ENCODE data around the gene ADGRB3. TPM values are rescaled to one million over a fixed set of nuclear protein-coding genes. Genes with fewer than 3 reads are reported as not detected.

ADGRB3 gene
- total RNA-seq, 4 donors from 2014 or later = 3.9 to 9.8 (median 7.2) TPM

DNA sequence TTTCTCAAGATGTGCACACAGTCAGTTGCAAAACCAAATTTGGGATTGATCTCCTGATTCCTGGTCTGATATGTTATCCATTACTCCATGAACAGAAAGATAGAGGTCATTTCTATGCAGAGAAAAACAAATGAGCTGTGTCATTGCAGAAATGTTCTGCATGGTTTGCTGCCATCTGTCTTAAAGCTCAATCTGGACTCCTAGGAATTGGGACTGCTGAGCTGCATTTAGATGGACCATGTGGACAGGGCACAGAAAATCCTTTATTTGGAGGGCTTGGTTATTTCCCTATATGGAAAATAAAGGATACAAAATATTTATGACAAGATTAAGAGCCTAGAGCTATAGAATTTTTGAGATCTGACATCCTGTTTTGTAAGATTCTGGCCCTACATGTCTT lies 91.3 kb downstream of the ADGRB3 start:
- no peaks in the 10 kb centered on the region for H3K36me3 ChIP-seq
- no peak for ATAC-seq
- TF ChIP-seq EP300 (IDR thresholded peaks at IDR 0.05) (no peak), POLR2AphosphoS5 (IDR thresholded peaks at IDR 0.05) (no peak), POLR2A (IDR thresholded peaks at IDR 0.05) (no peak)
- TF ChIP-seq, protein P1, sequence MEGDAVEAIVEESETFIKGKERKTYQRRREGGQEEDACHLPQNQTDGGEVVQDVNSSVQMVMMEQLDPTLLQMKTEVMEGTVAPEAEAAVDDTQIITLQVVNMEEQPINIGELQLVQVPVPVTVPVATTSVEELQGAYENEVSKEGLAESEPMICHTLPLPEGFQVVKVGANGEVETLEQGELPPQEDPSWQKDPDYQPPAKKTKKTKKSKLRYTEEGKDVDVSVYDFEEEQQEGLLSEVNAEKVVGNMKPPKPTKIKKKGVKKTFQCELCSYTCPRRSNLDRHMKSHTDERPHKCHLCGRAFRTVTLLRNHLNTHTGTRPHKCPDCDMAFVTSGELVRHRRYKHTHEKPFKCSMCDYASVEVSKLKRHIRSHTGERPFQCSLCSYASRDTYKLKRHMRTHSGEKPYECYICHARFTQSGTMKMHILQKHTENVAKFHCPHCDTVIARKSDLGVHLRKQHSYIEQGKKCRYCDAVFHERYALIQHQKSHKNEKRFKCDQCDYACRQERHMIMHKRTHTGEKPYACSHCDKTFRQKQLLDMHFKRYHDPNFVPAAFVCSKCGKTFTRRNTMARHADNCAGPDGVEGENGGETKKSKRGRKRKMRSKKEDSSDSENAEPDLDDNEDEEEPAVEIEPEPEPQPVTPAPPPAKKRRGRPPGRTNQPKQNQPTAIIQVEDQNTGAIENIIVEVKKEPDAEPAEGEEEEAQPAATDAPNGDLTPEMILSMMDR (IDR thresholded peaks at IDR 0.05) = no peak
- H3K9me3 ChIP-seq = no peaks in the 10 kb centered on the region
- H3K27ac ChIP-seq = no peak overlapping the region
- no peak overlapping the region for H3K4me3 ChIP-seq
- no peaks in the 10 kb centered on the region for H3K27me3 ChIP-seq
- no peaks in the 10 kb centered on the region for H3K4me1 ChIP-seq

DNA sequence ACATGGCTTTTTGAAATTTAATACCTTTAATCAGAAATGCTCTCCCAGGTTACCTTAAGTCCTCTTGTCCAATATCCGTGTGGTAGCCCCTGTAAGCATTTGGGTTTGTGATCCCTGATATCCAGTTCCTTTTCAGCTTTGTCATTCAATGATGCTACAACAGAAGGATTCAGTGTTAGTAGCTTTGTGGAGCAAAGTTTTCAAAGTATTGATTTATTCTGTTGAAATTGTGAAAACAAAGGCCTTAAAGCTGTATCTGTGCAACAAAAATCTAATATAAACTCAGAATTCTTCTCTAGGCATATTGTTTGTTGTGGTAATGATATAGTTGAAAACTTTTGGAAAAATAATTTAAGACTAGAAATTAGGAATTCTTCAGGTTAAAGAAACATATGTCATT lies 91.9 kb downstream of the ADGRB3 start:
- H3K27ac ChIP-seq = no peak overlapping the region
- H3K4me1 ChIP-seq = no peaks in the 10 kb centered on the region
- H3K27me3 ChIP-seq = no peaks in the 10 kb centered on the region
- TF ChIP-seq POLR2AphosphoS5 (IDR thresholded peaks at IDR 0.05) (no peak), POLR2A (IDR thresholded peaks at IDR 0.05) (no peak), EP300 (IDR thresholded peaks at IDR 0.05) (no peak)
- TF ChIP-seq, protein P1 (IDR thresholded peaks at IDR 0.05) = no peak
- H3K36me3 ChIP-seq = no peaks in the 10 kb centered on the region
- H3K9me3 ChIP-seq = no peaks in the 10 kb centered on the region
- 90% methylated on average over 1 of the region's 1 CpG; no CpG with 5 or more reads in 1 of the 2 donors for WGBS, 2 donors (ENCODE audit: low coverage in 1 of 2)
- ATAC-seq = no peak
- no peak overlapping the region for H3K4me3 ChIP-seq

DNA sequence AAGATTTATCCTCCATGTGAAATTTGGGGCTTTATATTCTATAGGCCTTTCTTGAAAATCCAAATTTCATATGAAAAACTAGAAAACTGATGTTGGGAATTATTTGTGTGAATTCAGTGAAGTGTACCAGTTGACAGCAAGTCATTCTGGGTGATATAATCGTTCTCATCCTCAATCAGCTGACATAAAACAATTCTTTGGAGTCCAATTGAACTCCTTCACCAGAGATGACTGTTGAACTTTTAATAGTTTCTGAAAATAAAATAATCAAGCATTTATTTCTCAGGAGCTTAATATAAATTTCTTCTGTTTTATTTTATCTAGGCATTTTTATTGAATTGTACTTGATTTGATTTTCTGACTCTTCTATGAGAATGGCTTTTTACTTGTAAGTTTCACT lies 92.6 kb downstream of the ADGRB3 start:
- Histone ChIP-seq H3K27me3 (no peaks in the 10 kb centered on the region), H3K36me3 (no peaks in the 10 kb centered on the region), H3K4me3 (no peak overlapping the region), H3K9me3 (no peaks in the 10 kb centered on the region), H3K4me1 (no peaks in the 10 kb centered on the region), H3K27ac (no peak overlapping the region)
- ATAC-seq = no peak
- 50 to 56% methylated on average over 1 of the region's 1 CpG for WGBS, 2 donors (ENCODE audit: low coverage in 1 of 2)
- TF ChIP-seq, protein P1 (IDR thresholded peaks at IDR 0.05) = no peak
- no peak for TF ChIP-seq POLR2A (IDR thresholded peaks at IDR 0.05)
- no peak for TF ChIP-seq POLR2AphosphoS5 (IDR thresholded peaks at IDR 0.05)
- no peak for TF ChIP-seq EP300 (IDR thresholded peaks at IDR 0.05)

DNA sequence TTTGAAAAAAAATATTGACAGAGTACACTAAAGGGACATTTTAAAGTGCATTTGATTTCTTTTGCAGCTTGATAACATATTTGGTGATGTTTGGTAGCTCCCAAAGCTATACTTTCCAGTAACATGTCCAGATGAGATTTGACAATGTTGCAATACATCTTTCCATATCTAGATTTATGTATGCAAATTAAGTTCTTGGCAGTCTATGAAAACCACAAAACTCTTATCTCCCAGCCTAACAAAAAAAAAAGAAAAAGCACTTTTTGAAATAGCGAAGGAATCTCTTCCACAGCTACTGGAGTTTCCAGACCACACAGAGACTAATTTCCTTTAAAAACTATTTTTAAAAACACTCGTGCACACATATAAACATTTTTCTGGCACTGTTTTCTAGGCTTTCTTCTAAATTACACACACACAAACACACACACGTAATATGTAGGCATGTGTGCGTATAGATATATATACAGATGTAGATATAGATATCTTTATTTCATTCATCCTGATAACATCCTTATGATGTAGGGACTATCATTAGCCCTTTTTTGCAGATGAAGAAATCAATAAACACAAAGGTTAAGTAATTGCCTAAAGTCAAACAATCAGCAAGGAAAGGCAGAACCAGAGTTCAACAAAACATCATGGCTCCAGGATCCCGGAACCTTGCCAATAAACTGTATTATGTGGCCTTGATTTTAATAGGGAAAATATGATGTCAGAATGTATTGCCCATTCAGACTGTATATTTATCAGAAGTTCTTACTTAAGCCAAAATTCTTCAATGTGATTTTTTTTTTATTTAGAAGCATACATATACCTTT lies 93.3 kb downstream of the ADGRB3 start:
- no peak for ATAC-seq
- Histone ChIP-seq H3K27me3 (no peaks in the 10 kb centered on the region), H3K27ac (no peak overlapping the region), H3K9me3 (no peaks in the 10 kb centered on the region), H3K36me3 (no peaks in the 10 kb centered on the region), H3K4me1 (no peaks in the 10 kb centered on the region), H3K4me3 (no peak overlapping the region)
- TF ChIP-seq POLR2A (IDR thresholded peaks at IDR 0.05) (no peak), POLR2AphosphoS5 (IDR thresholded peaks at IDR 0.05) (no peak), EP300 (IDR thresholded peaks at IDR 0.05) (no peak)
- TF ChIP-seq, protein P1 (IDR thresholded peaks at IDR 0.05) = no peak
- 54 to 58% methylated on average over 5 of the region's 5 CpGs for WGBS, 2 donors (ENCODE audit: low coverage in 1 of 2)

DNA sequence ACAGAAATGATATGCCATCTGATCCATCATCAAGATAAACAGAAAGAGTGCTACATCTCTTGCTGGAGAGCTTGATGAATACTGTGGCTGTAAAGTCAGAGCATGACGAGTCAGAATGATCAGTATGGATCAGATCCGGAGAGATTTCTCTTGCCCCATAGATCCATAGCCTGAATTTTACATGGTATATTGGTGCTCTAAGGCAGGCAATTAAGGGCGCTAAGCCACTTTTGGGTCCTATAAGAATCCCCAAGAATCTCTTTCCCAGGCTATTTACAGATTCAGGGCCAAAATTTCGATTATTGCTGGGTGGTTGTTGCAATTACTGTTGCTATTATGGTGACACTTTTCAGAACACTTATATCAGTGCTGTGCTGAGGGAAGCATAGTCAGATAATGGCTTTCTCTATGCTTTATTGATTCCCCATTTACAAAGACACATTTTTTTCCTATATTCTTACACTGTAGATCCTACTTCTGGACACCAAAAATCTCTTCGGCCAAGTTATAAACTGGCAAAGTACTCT lies 94.4 kb downstream of the ADGRB3 start:
- no peaks in the 10 kb centered on the region for H3K4me1 ChIP-seq
- H3K4me3 ChIP-seq = no peak overlapping the region
- H3K27ac ChIP-seq = no peak overlapping the region
- TF ChIP-seq POLR2AphosphoS5 (IDR thresholded peaks at IDR 0.05) = no peak
- no peak for TF ChIP-seq EP300 (IDR thresholded peaks at IDR 0.05)
- TF ChIP-seq POLR2A (IDR thresholded peaks at IDR 0.05) = no peak
- TF ChIP-seq, protein P1 (IDR thresholded peaks at IDR 0.05) = no peak
- WGBS, 2 donors (ENCODE audit: low coverage in 1 of 2) = 72 to 95% methylated on average over 4 to 5 of the region's 5 CpGs
- H3K36me3 ChIP-seq = no peaks in the 10 kb centered on the region
- no peaks in the 10 kb centered on the region for H3K9me3 ChIP-seq
- no peak for ATAC-seq
- H3K27me3 ChIP-seq = no peaks in the 10 kb centered on the region
